ENCODE measurements around the gene VPREB1.
"Not testable (repeated sequence)": the region's sequence is repeated elsewhere in the genome, so short reads cannot be mapped to it uniquely, and the experiment has no call there.

GRCh38 chr22:22256133-22256532, 11.5 kb downstream of the VPREB1 start:
- not testable (repeated sequence) for TF ChIP-seq POLR2A, POLR2AphosphoS5 (IDR thresholded peaks at IDR 0.05)

Measured in transverse colon (tissue), 3 donors.